Measurements from ENCODE around the gene FBXO15.

The FBXO15 gene

GRCh38 chr18:74153377-74153776 is 5.7 kb upstream of the FBXO15 start:
- DNase-seq (ENCODE audit: low read depth, low spot score), result no peak

- DNase-seq (ENCODE audit: low read depth, low spot score), result no peak
These were observed 5.2 kb upstream of the FBXO15 start for GRCh38 chr18:74152857-74153256.

- no peak for DNase-seq (ENCODE audit: low read depth, low spot score)
These were observed 4.6 kb upstream of the FBXO15 start for GRCh38 chr18:74152270-74152669.

GRCh38 chr18:74149878-74150277 is 2.2 kb upstream of the FBXO15 start:
- DNase-seq (ENCODE audit: low read depth, low spot score), result no peak

DNA sequence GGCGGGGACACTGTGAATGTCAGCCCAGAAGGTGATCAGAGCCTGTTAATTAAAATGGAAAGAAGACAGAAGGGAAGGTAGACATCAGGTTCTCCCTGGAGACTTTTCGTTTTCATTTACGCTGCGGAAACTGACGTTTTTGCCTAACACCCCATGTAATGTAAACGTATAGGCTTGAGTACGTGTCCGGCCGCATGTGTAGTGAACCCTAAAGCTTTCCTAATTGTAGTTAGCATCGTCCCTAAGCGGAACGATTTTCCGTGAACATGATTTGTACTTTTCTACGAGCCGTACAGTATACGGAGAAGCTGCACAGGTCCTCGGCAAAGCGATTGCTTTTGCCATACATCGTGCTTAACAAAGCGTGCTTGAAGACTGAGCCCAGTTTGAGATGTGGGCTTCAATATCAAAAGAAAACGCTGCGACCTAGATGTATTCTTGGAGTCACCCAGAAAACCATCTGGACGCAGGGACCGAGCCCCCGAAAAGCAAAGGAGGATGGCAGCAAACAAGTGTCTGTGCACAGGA is 973 bp upstream of the FBXO15 start:
- DNase-seq (ENCODE audit: low read depth, low spot score), result no peak

DNA sequence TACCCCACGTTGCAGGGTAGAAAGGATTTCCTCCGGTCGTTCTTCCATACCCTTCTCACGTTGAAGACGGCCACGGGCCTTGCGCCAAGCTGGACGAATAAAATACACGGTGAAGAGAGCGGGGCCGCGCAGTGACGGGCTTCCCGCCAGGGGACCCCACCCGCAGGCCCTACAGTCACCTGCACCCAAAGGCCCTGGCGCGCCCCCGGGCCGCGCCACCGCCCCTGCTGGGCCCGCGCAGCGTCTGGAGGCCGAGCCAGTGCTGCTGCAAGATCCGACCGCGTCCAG is 199 bp downstream of the FBXO15 start:
- DNase-seq (ENCODE audit: low read depth, low spot score), result no peak

DNA sequence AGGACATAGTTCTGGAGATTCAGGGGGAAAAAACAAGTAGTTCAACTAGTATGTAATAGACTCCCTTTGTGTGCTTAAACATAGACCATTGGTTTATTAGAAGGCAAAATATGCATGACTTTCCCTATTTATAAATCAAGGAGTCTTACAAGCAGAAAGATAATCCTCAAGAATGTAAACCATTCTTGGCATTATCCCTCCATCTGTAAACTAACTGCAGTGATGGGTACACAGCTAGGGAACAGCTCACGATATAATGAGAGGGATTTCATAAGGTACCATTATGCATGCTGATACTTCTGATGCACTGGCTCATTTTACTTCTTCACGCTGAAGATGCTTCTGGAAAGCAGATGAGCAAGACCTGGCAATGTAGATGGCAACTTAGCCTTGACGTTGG is 878 bp downstream of the FBXO15 start:
- DNase-seq (ENCODE audit: low read depth, low spot score), result no peak

GRCh38 chr18:74142252-74142651 is 5.4 kb downstream of the FBXO15 start:
- no peak for DNase-seq (ENCODE audit: low read depth, low spot score)

- no peak for DNase-seq (ENCODE audit: low read depth, low spot score)
These were observed 6.0 kb downstream of the FBXO15 start for GRCh38 chr18:74141667-74142066.

DNA sequence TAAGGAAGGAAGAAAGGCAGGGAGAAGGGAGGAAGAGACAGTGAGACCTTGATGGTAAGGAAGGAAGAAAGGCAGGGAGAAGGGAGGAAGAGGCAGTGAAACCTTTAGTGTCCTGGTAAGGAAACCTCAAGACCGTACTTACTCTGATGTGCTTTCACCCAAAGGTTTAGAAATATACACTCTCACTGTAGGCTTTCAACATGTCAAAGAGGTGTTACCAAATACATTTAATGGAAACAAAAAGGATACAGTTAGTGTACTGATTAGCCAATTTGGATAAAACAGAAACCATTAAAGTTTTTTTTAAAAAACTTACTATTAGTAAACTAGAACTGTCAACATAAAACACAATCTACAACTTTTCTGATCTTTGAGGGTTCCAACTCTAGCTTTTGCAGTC is 7.1 kb downstream of the FBXO15 start:
- no peak for DNase-seq (ENCODE audit: low read depth, low spot score)

- no peak for DNase-seq (ENCODE audit: low read depth, low spot score)
These were observed 7.7 kb downstream of the FBXO15 start for GRCh38 chr18:74139888-74140287.

- DNase-seq (ENCODE audit: low read depth, low spot score), result no peak
These were observed 8.2 kb downstream of the FBXO15 start for GRCh38 chr18:74139411-74139810.

GRCh38 chr18:74137920-74138538 is 9.6 kb downstream of the FBXO15 start:
- no peak for DNase-seq (ENCODE audit: low read depth, low spot score)

DNA sequence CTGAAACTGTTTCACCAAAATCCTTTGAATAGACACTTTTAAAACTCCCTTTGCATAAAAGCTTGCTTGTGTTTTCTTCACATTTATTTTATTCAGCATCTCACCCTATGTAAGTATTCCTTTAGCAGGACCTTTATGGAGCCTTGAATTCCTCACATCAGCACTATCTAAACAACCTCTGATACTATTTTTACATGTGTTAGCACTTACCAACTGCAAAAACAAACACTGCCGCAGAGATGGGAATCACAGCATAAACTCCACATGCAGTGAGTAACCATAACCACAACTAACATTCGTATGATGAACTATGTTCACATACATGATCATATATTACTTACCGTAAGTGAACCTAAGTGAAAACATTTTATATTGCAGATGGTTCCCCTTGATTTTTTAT is 15.4 kb downstream of the FBXO15 start:
- peak; percentile 44 for DNase-seq (ENCODE audit: low read depth, low spot score)

GRCh38 chr18:74131124-74131523 is 16.5 kb downstream of the FBXO15 start:
- DNase-seq (ENCODE audit: low read depth, low spot score), result no peak

GRCh38 chr18:74128159-74128558 is 19.5 kb downstream of the FBXO15 start:
- no peak for DNase-seq (ENCODE audit: low read depth, low spot score)

DNA sequence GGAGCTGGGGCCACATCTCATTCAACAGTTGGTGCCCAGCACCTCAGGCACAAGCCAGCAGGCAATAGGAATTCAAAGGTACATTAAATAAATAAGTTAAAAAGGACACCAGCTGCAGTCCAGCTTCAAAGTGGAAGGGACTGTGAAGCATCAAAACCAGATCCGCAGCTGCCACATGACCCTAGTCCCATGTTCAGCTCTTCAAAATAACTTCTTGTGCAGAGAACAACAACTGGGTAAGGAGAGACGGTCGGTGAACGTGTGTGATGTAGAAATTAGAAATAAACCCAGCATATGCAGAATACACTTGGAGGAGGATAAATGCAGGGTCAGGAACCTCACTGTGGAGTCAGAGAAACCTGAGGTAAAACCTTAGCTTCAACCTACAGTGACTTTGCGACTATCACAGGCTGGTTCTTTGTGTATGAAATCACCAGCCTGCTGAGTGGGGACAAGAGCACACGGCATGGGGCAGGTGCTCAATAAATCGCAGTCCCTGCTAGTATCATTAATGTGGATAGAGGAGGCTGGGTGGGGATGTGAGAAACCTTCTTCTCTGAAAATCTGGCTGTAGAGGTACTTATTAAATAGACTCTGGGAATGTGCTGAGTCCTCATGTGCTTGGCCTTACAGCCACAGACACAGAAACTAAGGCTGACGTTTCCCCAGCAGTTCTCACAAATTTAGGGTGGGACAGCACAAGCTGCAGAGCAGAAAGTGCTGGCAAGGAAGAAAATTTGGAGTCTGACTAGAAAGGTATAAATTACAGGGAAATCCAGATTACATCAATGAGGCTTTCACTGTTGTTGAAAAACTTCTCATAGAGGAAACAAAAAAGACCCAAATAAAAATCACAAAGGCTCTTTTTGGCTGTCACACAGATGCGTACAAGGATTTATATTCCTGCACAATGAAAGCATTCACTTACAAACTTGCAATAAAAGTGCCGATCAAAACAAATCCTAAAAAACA is 20.7 kb downstream of the FBXO15 start:
- DNase-seq (ENCODE audit: low read depth, low spot score), result no peak

- no peak for DNase-seq (ENCODE audit: low read depth, low spot score)
These were observed 23.0 kb downstream of the FBXO15 start for GRCh38 chr18:74124642-74125041.

DNA sequence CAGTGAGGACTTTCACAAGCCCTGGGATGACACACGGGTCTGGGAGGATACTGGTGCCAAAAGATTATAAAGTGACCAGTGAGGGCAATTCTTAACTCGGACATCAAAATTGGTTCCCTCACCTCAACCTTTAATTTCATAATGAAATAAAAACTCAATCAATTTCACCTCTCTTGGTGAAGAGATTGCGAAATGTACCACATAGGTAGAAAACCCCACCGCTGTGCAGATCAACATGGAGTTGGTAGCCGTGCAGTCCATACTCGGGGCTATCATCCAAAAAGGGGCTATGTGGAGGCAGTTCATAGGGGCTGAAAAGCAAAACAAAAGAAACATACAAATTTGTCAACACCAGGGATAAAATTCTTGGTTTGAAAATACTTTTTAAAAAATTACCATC is 24.4 kb downstream of the FBXO15 start:
- DNase-seq (ENCODE audit: low read depth, low spot score), result no peak

DNA sequence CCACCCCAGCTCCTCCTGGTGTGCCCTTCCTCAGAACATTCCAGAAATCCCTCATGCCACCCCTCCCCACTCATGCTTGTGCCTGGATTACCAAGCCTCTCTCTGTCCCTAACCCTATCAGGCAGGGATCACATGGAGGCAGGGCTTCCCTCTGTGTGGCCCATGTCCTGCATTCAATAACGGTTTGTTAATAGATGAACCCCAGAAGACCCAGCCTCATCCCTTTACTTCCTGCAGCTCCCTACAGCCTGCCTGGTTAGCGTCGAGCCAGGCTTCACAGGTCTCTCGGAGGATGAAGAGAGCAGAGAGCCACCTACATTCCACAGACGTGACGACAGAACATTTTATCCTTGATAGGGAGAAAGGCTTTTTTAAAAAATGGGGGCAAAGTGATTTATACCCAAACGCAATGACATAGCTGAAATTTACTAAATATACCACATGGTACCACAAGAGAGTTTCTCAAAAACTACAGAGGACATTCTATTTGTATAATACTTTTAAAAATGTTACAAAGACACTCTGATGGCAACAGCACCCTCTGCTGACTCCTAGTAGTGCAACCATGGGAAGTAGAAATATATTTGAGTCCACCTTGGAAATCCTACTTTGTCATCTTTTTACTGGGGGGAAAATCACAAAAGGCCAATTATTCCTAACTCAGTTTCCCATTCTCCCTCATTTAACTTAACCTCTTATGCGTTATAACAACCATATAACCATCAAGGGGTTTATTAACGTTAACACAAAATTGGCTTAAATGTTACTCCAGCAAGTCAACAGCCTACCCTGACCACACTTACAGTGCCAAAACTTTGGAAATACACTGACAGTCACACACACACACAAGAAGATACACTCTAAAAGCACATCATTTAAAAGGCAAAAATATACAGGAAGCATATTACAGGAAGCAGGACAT is 30.7 kb downstream of the FBXO15 start:
- peak; percentile 32 for DNase-seq (ENCODE audit: low read depth, low spot score)

GRCh38 chr18:74115046-74115445 is 32.6 kb downstream of the FBXO15 start:
- no peak for DNase-seq (ENCODE audit: low read depth, low spot score)

DNA sequence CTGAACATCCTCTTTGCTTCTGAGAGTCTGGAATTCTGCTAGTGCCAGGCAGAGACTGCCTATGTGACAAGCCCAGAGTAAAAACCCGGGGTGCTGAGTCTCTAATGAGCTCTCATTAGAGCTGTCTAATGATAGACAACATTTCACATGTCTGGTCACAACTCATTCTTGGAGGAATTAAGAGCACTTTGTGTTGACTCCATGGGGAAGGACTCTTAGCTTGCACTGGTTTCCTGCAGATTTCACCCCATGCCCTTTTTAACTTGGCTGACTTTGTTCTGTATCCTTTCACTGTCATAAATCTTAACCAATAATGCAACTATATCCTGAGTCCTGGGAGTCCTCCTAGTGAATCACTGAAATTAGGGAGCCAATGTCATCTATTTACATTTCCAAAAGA is 33.5 kb downstream of the FBXO15 start:
- no peak for DNase-seq (ENCODE audit: low read depth, low spot score)
